Measurements from ENCODE around the gene MPST. TPM values are rescaled to one million over a fixed set of nuclear protein-coding genes. Genes with fewer than 3 reads are reported as not detected.

The MPST gene
- total and polyA plus RNA-seq, 12 donors, result 7.9 to 332 (median 143) TPM

DNA sequence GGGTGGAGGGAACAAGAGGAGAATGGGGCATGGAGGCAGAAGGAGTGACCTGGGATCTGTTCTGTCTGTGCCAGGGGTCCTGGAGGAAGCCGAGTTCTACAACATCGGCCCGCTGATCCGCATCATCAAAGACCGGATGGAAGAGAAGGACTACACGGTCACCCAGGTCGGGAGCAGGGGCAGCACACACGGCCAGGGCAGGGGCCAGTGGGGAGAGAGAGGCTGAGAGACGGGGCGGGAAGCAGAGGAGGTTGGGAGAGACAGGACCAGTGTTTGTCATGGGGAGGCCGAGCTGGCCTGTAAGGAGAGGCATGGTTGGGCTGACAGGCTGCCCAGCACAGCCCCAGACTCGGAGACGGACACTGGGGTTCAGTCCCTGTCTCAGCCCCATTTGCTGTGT is 36.7 kb downstream of the MPST start:
- WGBS, 4 donors, result 94 to 98% (median 96%) methylated on average over 8 to 13 of the region's 13 CpGs
- peaks cover 9 to 15% of the 10 kb centered on the region in 2 donors for H3K4me1 ChIP-seq (replicated peaks in 1 of 2)
- peaks cover 0 to 36% of the 10 kb centered on the region in 2 donors for H3K36me3 ChIP-seq (replicated peaks in 1 of 2)
- H3K9me3 ChIP-seq (replicated peaks in 1 of 3), result no peaks in the 10 kb centered on the region
- no peaks in the 10 kb centered on the region for H3K27me3 ChIP-seq
- intact Hi-C loops (cut with DNase I), result no loop called here
- TF ChIP-seq POLR2A (IDR thresholded peaks at IDR 0.05), result no peak
- TF ChIP-seq, protein P1, sequence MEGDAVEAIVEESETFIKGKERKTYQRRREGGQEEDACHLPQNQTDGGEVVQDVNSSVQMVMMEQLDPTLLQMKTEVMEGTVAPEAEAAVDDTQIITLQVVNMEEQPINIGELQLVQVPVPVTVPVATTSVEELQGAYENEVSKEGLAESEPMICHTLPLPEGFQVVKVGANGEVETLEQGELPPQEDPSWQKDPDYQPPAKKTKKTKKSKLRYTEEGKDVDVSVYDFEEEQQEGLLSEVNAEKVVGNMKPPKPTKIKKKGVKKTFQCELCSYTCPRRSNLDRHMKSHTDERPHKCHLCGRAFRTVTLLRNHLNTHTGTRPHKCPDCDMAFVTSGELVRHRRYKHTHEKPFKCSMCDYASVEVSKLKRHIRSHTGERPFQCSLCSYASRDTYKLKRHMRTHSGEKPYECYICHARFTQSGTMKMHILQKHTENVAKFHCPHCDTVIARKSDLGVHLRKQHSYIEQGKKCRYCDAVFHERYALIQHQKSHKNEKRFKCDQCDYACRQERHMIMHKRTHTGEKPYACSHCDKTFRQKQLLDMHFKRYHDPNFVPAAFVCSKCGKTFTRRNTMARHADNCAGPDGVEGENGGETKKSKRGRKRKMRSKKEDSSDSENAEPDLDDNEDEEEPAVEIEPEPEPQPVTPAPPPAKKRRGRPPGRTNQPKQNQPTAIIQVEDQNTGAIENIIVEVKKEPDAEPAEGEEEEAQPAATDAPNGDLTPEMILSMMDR (IDR thresholded peaks at IDR 0.05), result no peak
- DNase-seq, result no peak
- H3K4me3 ChIP-seq, result no peak overlapping the region
- H3K27ac ChIP-seq, result no peak overlapping the region

DNA sequence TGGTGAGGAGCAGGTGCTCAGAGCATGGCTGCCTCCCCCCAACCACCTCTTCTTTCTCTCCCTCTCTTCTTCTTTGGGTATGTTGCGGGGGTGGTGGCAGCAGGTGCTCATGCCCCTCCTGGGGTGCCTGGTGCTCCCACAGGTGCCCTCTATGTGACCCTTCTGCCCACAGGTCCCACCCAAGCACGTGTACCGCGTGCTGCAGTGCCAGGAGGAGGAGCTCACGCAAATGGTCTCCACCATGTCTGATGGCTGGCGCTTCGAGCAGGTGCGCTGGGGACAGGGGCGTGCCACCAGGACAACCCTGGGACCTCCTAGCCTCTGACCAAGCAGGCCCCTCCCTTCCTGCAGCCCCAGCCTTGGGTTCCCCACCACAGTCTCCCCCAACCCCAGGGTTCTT is 37.7 kb downstream of the MPST start:
- WGBS, 4 donors, result 82 to 94% (median 88%) methylated on average over 7 to 9 of the region's 9 CpGs
- TF ChIP-seq, protein P1 (IDR thresholded peaks at IDR 0.05), result no peak
- no peak for TF ChIP-seq POLR2A (IDR thresholded peaks at IDR 0.05)
- Histone ChIP-seq H3K27ac (no peak overlapping the region), H3K27me3 (no peaks in the 10 kb centered on the region), H3K4me3 (no peak overlapping the region), H3K4me1 (replicated peaks in 1 of 2) (peaks cover 3 to 20% of the 10 kb centered on the region in 2 donors), H3K36me3 (replicated peaks in 1 of 2) (peaks cover 0 to 36% of the 10 kb centered on the region in 2 donors), H3K9me3 (replicated peaks in 1 of 3) (no peaks in the 10 kb centered on the region)
- no peak for DNase-seq
- intact Hi-C loops (cut with DNase I), result no loop called here

DNA sequence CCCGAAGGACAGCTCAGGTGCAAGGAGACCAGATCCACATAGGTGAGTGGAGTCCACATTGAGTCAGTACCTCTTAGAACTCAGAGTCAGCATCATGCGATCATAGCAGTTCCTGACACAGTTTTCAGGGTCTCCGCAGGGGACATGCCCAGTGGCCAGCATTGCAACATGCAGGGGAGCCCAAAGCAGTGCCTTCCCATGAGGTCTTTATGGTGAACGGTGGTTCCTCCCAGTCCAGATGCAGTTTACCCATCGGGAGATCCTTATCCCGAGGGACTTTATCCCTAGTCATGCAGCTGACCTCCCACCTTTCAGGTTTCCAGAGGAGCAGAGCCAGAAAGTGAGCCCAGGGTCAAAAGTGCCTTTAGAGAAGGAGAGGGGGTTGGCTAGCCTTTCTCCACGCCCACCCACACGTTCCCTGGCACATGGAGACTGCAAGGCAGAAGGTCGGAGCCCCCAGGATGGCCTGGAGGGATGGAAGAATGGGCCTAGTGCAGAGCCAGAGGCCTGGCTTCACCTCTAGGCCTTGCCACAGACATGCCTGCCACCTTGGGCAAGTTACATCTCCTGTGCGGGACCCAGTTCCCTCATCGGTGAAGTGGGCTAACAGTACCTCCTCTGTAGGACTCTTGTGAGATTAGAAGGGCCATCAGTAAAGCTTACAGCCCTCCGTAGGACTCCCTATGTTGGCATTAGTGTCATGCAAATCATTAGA is 38.4 kb downstream of the MPST start:
- H3K4me1 ChIP-seq (replicated peaks in 1 of 2), result peaks cover 0 to 13% of the 10 kb centered on the region in 2 donors
- 84 to 95% (median 93%) methylated on average over 4 to 12 of the region's 12 CpGs for WGBS, 4 donors
- H3K4me3 ChIP-seq, result no peak overlapping the region
- H3K27me3 ChIP-seq, result no peaks in the 10 kb centered on the region
- H3K36me3 ChIP-seq (replicated peaks in 1 of 2), result peaks cover 0 to 36% of the 10 kb centered on the region in 2 donors
- intact Hi-C loops (cut with DNase I), result no loop called here
- no peak for DNase-seq
- TF ChIP-seq POLR2A (IDR thresholded peaks at IDR 0.05), result no peak
- TF ChIP-seq, protein P1 (IDR thresholded peaks at IDR 0.05), result no peak
- H3K9me3 ChIP-seq (replicated peaks in 1 of 3), result no peaks in the 10 kb centered on the region
- H3K27ac ChIP-seq, result no peak overlapping the region

DNA sequence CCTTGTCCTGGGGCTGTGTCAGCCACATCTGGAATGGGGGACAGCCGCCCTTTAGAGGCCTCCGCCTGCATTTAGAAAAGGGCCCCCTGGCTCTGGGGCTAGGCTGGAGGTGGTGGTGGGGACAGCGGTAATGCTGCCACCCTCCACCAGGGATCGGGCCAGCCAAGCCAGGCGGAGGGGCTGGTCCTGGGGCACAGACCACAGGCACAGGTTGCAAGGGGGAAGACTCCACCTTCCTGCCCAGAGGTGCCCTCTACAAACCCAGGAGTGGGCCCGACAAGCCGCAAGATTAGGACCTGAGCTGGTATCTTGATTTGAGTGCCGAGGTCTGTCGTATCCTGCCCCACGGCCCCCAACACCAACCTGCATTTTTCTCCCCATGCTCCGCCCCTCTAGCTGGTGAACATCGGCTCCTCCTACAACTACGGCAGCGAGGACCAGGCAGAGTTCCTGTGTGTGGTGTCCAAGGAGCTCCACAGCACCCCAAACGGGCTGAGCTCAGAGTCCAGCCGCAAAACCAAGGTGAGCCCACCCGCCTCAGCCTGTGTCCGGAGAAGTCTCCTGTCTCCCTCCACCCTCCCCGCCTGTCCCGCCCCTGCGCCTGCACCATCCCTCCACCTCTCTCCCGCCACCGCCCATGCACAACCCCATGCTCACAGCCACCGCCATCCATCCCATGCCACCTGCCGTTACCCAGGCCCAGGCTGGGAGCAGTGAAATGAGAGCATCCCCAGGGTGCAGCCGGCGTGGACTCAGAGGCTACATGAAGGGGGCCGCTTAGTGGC is 39.6 kb downstream of the MPST start:
- Histone ChIP-seq H3K4me3 (no peak overlapping the region), H3K27ac (no peak overlapping the region), H3K27me3 (no peaks in the 10 kb centered on the region), H3K36me3 (replicated peaks in 1 of 2) (peaks cover 0 to 36% of the 10 kb centered on the region in 2 donors), H3K4me1 (replicated peaks in 1 of 2) (peaks cover 0 to 11% of the 10 kb centered on the region in 2 donors), H3K9me3 (replicated peaks in 1 of 3) (no peaks in the 10 kb centered on the region)
- TF ChIP-seq POLR2A (IDR thresholded peaks at IDR 0.05), result no peak
- TF ChIP-seq, protein P1 (IDR thresholded peaks at IDR 0.05), result no peak
- 94 to 96% (median 94%) methylated on average over 21 to 28 of the region's 28 CpGs for WGBS, 4 donors
- no peak for DNase-seq
- intact Hi-C loops (cut with DNase I), result no loop called here

All from adrenal gland (tissue), 12 donors.